Mucosa of gallbladder (tissue), 1 donor: ENCODE results near the gene ZNF12. TPM values are rescaled to one million over a fixed set of nuclear protein-coding genes. Genes with fewer than 3 reads are reported as not detected.
"Not testable (repeated sequence)": the region's sequence is repeated elsewhere in the genome, so short reads cannot be mapped to it uniquely, and the experiment has no call there.

Source experiments
- DNase-seq: peaks from one replicate; pipeline ENCODE4 v3.0.0-alpha.2; 2020; ENCODE audit warnings: low spot score
- total RNA-seq: library from RNA; stranded (reverse); gene quantifications from one replicate; pipeline ENCODE4 v1.2.1, GENCODE V29; 2021
- donor health status: DM: no; HTN: no; CAD: no.

Gene ZNF12
- 28.3 TPM for total RNA-seq

DNA sequence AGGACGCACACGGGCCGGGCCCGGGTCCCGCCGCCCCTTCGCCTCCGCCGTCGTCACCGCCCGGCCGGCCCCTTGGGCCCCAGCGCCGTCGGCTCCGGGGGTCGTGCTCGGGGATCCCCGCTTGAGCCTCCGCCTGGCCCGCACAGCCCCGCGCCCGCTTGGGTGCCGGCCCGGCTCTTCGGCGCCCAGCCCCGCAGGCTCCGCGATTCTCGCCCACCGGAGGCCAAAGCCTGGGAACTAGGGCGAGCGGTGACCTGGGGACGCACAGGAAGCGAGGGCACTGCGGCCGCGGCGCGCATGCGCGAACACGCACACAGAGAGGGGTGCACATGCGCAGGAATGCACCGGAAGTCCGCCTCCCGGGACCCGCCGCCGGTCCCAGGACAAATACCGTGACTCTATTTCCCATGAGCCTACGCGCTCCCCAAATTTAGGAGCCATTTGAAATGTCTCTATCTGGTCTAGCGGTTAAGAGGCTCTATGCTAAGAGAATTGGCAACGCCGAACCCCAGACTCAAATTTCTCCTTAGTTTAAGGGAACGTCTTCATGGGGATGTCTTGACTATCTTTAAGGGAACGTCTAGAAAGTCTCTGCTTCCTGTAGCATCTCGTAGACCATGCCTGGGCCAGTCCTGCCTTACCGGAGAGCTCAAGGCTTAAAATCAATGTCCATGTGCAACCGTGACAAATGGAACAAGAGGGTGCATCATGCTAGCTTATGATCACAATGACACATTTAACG lies at the start of gene ZNF12:
ZNF12 (minus strand) TSS at position 282 of the 742 bp plus-strand sequence. CDS start 1,774 bp downstream, outside the sequence.
- DNase-seq, result peak; percentile 97

DNA sequence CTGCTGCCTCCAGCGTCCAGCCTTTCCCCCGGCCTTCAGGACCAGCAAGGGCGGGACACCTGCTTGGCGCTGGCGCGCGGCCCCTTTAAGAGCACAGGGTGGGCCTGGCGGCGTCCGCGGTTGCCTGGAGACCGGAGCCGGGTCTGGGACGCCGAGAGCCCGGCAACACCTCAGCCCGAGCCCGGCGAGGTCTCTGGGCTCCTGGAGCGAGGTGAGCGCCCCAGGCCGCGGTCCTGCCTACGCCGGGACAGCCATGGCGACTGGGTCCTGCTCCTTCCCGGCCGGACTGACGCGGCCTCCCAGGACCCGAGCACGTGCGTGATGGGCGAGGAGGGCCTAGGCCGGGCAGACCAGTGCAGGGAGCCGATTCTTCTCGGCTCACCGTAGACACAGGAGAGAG lies 47.2 kb upstream of the ZNF12 start, which contains the start of gene RSPH10B2:
RSPH10B2 (plus strand) TSS at position 140 of the 400 bp plus-strand sequence. CDS start 3,575 bp downstream, outside the sequence.
- DNase-seq, result not testable (repeated sequence)

DNA sequence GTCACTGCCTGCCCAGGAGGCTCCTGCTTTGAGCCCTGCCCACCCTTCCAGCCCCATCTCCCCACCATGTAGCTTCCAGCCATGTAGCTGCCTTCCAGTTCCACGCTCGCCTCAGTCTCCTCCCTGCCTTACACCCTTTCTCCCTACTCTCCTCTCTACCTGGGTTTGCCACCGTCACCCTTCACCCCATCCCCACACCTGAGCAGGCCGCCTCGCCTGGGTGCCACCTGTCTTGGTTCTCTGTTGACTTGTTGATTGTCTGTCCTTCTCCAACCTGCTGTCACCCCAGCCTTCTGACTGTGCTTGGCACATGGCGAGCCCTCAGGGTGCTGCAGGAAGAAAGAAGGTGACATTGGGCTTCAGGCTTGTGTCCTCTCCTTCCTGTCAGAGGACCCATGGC lies 43.4 kb upstream of the ZNF12 start:
- not testable (repeated sequence) for DNase-seq

DNA sequence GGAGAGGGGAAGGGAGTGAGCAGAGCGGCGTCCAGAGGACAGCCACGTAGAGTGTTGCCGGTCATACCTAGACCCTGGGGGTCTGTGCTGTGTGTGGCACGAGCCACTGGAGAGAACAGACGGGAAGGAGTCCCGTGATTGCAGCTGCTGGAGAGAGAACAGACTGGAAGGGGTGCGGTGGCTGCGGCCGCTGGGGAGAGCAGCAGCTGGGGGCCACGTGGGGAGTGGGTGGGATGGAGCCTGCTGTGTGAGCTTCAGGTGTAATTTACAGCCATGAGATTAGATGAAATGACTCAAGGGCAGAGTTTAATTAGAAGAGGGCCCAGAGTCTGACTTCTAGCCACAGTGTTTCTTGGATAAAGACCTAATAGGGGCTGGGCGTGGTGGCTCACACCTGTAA lies 42.6 kb upstream of the ZNF12 start:
- not testable (repeated sequence) for DNase-seq

DNA sequence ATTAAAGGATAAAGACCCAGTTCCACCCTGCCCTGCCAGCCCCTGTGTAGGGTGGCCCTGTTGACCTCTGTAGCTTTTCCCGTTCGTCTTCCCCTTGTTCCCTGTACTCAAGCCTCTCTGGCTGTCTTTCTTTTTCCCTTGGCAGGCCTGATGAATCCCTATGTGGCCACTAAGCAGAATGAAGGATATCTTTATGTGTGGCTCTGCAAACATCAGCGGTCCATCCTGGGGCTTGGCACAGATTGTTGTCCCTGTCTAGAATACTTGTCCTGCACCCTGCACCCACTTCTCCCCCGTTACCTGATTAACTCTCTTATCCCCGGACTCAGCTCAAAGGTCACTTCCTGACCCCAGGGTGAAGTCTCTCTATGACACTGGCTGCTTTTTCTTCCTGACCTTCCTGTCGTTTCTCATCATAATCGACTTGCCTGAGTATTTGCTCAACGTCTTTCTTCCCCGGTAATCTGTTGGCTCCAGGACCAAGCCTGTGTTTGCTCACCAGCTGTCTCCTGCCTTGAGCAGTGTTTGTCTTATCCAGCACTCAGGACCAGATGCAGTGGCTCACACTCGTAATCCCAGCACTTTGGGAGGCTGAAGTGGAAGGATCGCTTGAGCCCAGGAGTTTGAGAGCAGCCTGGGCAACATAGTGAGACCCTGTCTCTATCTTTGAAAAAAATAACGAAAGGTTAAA lies 37.8 kb upstream of the ZNF12 start:
- DNase-seq, result not testable (repeated sequence)

DNA sequence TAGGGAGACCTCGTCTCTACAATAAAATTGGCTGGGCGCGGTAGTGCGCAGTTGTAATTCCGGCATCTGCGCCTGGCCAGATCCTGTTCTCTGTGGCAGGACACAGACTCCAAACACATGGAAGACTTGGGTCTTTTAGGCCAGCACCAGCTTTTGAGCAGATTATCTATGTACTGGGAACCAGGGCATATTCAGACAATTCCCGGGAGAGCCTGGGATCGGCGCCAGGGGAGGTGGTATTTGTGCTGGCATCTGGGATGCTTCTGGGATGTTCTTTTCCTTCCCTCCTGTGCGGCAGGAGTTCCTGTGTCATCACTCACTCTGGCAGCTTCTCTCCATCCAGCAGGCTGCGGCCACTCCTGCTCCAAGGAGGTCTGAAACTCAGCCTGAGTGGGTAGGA lies 31.7 kb upstream of the ZNF12 start:
- not testable (repeated sequence) for DNase-seq

DNA sequence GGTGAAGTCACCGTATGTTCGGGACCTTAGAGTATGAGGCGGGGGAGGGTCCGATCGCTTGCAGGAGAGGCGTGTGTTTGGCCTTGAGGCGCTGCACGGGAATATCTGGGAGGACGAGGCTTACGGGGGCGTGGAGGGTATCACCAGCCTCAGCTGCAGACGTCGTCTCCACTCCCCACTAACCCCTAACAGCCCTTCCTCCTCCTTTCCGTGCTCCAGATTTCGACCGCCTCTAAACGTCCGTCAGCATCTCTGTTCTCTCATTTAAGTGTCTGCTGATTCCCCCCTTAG lies 23.5 kb upstream of the ZNF12 start:
- DNase-seq, result no peak

DNA sequence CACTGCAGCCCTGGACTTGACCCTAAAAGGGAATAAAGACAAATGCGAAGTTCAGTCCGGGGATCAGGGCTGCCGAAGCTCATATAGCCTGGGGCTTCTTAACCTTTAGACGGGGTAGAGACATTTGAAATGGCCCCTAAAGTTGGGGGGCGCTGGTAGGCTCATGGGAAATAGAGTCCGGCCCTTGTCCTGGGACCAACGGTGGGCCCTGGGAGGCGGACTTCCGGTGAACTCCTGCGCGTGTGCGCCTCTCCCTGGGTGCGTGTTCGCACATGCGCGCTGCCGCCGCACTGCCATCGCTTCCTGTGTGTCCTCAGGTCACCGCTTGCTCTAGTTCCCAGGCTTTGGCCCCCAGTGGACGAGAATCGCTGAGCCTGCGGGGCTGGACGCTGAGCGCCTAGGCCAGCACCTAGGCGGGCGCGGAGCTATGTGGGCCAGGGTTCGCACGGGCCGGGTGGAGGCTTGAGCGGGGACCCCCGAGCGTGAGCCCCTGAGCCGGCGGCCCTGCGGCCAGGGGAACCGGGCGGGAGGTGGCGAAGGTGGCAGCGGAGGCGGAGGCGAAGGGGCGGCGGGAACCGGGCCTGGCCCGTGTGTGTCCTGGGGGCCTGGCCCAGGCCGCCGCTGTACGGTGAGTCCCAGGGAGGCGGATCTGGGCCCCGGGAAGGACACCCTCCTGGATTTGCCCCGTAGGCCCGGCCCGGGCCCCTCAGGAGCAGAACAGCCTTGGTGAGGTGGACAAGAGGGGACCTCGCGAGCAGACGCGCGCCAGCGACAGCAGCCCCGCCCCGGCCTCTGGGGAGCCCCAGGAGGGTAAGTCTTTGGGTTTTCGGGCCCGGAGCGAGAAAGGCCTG lies 23.0 kb upstream of the ZNF12 start:
- peak; percentile 94 for DNase-seq

DNA sequence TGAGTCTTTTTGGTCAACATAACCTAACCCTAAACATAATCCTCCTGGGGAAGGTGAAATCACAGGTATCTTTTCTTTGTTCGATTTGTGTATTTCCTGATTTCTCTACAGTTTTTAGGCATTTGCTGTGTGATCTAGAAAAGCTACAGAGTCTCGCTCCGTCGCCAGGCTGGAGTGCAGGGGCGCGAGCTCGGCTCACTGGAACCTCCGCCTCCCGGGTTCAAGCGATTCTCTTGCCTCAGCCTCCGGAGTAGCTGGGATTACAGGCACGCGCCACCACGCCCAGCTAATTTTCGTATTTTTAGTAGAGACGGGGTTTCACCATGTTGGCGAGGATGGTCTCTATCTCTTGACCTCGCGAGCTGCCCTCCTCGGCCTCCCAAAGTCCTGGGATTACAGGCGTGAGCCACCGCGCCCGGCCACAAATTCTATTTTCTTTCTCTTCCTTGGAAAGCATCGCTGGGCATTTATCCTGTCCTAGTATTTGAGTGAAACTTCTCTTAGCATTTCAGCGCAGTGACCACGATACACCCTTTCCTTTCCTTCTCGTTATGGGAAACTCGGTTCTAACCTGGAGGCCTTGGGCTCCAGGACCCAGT lies 22.2 kb upstream of the ZNF12 start:
- not testable (repeated sequence) for DNase-seq

DNA sequence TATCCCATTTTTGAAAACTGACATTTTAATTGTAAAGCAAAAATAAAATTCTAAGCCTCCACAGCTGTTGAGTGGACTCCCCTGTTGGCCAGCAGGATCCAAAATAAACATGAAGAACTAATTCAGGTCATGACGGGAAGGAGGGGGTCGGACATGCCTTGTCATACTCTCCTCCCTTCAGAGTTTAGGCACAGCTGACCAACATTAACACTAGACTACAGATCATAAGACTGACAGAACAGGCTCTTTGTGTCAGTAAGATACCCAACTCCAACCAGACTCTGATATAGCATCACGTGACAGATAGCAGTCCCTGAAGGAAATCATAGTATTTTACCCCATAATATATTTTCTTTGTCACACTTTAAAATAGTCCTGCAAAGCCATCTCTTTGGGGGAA lies 20.9 kb upstream of the ZNF12 start:
- no peak for DNase-seq

DNA sequence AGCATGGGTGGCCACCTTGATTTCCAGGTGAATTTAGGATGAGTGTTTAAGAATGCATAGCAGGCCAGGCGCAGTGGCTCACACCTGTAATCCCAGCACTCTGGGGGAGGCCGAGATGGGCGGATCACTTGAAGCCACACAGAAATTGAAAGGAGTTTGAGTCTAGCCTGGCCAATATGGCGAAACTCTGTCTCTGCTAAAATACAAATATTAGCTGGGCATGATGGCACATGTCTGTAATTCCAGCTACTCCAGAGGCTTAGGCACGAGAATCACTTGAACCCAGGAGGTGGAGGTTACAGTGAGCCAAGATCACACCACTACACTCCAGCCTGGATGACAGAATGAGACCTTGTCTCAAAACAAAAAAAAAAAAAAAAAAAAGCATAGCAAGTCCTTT lies 19.6 kb upstream of the ZNF12 start:
- not testable (repeated sequence) for DNase-seq

DNA sequence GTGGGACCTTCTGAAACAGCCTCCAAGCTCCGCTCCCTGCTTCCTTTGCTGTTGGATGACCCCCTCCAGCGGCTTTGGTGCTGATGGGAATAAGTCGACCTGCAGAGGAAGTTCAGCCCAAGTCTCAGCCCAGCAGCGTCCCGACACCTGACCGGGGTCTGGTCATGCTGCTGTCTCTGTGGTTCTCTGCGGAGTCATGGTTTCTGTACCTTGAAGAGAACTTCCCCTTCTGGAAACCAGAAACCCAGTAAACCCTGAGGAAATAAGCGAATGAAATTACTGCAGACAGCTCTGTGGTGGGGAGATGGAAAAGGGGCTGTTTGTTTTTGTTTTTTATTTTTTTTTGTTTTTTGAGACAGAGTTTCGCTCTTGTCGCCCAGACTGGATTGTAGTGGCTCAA lies 18.3 kb upstream of the ZNF12 start:
- no peak for DNase-seq

DNA sequence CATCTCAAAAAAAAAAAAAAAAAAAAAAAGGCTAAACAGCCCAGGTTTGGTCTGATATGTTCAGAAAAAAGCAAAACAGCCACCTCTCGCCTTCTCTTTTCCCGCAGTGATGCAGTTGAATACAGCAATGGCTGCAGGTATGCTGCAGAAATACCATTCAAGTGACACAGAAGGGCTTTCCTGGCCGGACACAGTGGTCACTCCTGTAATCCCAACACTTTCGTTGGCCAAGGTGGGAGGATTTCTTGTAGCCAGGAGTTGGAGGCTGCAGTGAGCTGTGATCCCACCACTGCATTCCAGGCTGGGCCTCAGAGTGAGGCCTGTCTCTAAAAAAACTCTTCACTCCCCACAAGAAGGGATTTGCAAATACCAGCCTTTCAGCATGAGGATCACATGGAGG lies 17.6 kb upstream of the ZNF12 start:
- not testable (repeated sequence) for DNase-seq

DNA sequence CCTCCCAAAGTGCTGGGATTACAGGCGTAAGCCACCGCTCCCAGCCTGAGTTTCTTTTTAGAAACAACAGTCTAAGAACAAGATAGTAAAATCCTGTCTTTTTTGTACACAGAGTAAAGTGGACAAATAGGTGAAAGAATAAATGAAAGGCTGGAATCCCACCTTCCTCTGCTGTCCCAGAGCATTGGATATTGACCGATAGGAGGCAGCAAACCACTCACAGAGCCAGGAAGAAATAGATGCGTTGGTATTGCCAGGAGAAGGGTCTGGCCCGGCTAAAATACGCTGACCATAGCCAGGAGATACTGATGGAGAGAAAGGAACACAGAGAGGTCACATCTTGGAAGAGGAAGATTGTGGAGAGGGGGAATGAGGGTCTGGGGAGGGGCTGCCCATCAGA lies 11.4 kb upstream of the ZNF12 start:
- no peak for DNase-seq

DNA sequence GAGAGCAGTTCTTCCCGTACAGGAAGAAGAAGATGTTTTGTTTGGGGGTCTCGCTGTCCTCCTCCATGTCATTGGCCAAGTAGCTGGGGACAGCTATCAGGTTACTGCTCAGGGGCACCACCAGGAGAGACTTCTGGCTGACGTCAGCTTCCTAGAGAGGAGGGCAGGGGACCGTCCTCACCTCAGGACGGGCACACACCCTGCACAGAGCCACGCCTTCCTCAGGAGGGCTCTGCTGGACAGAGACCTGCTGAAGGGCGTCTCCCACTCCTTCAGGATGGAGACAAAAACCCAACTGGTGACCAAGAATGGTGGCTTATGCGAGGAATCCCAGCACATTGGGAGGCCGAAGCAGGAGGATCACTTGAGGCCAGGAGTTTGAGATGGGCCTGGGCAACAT lies 9.2 kb upstream of the ZNF12 start:
- not testable (repeated sequence) for DNase-seq

DNA sequence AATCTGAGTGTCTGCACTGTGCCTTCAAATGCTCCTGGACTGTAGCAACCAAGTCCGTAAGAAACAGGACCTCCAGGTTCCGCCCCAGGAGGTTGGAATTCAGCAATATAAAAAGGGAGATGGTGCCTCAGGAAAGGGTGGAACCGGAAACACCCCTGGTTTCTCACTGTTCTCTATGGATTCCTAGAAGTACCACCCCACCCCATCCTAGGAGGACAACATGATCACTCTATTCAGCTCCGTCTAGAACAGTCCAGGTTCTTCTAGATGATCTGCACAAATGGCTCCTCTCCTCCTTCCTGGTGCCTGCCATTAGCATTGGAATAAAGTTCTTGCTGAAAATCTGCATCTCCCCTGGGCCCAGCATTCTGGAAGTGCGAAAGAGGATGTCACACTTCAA lies 7.6 kb upstream of the ZNF12 start:
- DNase-seq, result no peak

DNA sequence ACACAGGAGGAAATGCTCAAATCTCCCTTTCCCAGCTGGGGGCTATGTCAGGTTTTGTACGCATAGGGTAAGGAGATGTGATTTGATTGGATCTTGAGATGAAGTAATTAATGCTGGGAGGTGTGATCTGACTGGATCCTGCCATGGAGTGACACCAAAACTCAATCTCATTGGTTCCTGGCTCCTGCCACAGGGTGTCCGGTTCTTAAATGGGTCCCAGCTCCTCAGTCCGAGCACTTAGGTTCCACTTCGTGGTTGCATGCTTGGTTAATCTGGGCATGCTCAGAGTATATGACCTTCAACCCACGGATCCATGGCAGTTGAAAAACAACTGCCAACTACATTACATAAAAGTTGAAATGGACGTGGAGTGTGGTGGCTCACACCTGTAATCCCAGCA lies 3.1 kb upstream of the ZNF12 start:
- no peak for DNase-seq

DNA sequence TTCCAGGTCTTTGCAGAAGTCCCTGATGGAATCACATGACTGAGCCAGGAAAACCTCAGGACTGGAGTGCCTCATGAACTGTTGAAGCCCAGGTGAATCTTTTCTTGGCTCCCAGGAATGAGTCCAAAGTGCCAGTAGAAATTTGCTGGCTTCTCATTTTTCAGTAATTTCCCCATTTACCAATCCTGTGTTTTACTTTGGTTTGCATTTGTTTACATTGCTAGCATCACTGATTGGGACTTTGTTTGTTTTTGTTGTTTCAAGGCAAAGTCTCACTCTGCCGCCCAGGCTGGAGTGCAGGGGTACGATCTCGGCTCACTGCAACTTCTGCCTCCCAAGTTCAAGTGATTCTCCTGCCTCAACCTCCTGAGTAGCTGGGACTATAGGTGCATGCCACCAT lies 1.6 kb upstream of the ZNF12 start:
- DNase-seq, result no peak

DNA sequence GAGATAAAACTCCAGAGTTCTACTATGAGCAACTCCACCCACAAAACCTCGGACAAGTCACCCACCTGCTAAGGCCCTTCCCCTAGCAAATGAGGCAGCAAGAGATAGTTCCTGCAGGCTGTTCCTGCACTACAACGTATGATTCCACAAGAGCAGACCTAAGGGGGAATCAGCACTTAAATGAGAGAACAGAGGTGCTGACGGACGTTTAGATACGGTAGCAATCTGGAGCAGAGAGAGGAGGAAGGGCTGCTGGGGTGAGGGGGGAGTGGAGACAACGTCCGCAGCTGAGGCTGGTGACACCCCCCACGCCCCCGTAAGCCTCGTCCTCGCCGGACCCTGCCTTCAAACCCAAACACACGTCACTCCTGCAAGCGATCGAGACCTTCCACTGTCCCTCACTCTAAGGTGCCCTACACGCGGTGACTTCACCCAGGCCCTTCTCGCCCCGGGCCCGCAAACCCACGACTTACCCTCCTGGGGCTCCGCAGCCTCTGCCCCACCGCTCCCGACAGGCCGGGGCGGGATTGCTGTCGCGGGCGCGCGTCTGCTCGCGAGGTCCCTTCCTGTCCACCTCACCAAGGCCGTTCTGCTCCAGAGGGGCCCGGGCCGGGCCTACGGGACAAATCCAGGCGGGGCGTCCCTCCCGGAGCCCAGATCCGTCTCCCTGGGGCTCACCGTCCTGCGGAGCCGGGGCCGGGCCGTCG lies 635 bp downstream of the ZNF12 start:
- no peak for DNase-seq

DNA sequence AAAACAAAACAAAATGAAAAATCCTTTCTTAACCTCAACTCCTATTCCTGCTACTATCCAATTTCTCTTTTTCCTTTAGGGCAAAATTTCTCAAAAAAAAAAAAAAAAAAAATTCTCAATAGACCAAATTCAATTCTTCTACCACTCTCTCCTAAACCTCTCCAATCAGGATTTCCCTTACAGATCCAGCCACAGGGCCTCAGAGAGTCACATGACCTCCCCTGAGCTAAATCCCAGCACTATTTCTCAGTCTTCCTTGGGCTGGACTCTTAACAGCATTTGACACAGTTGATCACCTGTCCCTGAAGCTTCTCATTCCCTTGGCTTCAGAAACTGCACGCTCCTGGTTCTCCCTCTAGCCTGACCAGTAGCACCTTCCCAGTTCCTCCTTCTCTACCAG lies 4.9 kb downstream of the ZNF12 start:
- DNase-seq, result no peak

DNA sequence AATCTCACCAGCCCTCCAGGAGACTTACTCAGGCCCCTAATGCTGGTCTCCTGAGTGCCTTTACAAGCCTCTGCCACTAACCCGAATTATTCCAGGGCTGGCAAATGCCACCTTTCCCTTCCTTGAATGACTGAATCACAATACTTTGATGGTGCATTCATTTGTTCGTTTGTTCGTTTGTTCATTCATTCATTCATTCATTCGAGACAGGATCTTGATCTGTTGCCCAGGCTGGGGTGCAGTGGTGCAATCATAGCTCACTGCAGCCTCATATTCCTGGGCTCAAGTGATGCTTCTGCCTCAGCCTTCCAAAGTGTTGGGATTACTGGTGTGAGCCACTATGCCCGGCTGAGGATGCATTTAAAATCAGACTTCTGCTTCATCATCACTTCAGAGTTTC lies 6.0 kb downstream of the ZNF12 start:
- DNase-seq, result no peak
